Ascending aorta (tissue), 2 donors: Measurements from ENCODE around the gene ZBED2. TPM values are rescaled to one million over a fixed set of nuclear protein-coding genes. Genes with fewer than 3 reads are reported as not detected.
"Not testable (repeated sequence)": the region's sequence is repeated elsewhere in the genome, so short reads cannot be mapped to it uniquely, and the experiment has no call there.

Experiments used
- DNase-seq, 2 donors: peaks; one replicate each; pipeline ENCODE4 v3.0.0-alpha.2; 2019; ENCODE audit warnings: low spot score in 2 of 2
- H3K27ac ChIP-seq, 2 donors: fragments of 200-600 bp; sonication (generic); one replicate each; pipeline ENCODE4 v1.5.1; 2016 to 2017; ENCODE audit warnings: mild to moderate bottlenecking in 1 of 2
- H3K27me3 ChIP-seq: fragments of 200-600 bp; sonication (generic); one replicate; pipeline ENCODE4 v1.5.1; 2017
- H3K36me3 ChIP-seq, 2 donors: fragments of 200-600 bp; sonication (generic); one replicate each; pipeline ENCODE4 v1.5.1; 2016
- H3K4me1 ChIP-seq, 2 donors: fragments of 200-600 bp; sonication (generic); one replicate each; pipeline ENCODE4 v1.5.1; 2016 to 2017; ENCODE audit warnings: mild to moderate bottlenecking in 1 of 2
- H3K4me3 ChIP-seq, 2 donors: fragments of 200-600 bp; sonication (generic); one replicate each; pipeline ENCODE4 v1.5.1; 2016 to 2017; ENCODE audit warnings: mild to moderate bottlenecking in 1 of 2
- H3K9me3 ChIP-seq, 2 donors: fragments of 200-600 bp; sonication (generic); one replicate each; pipeline ENCODE4 v1.5.1; 2016
- CTCF ChIP-seq, 3 experiments: fragments of 200-600 bp in 2 of 3; fragments of 450-650 bp in 1 of 3; sonication (generic) in 2 of 3; IDR thresholded peaks; one replicate each; pipeline ENCODE4 v1.5.1; 2016 to 2019; ENCODE audit warnings: antibody characterized with exemption in 3 of 3, mild to moderate bottlenecking in 1 of 3, moderate library complexity in 1 of 3
- intact Hi-C: fragments of 100-400 bp; cut with DNase I; formaldehyde crosslinking; loops from one replicate; pipeline ENCODE4 v1.15.1; 2023
- total RNA-seq: library from RNA; depleted of rRNA; stranded (reverse); fragments of >200 nt; gene quantifications from one replicate; pipeline ENCODE4 v1.1.0, GENCODE V29; 2016

Gene ZBED2
- total RNA-seq, 1 donor from 2014 or later: 1.4 TPM

GRCh38 chr3:111568355-111568754 lies 26.8 kb downstream of the ZBED2 start:
- no peak overlapping the region for H3K27ac ChIP-seq
- no peak for TF ChIP-seq CTCF (IDR thresholded peaks at IDR 0.05)
- intact Hi-C loops: no loop called here
- H3K27me3 ChIP-seq: no peaks in the 10 kb centered on the region
- H3K4me1 ChIP-seq: no peaks in the 10 kb centered on the region
- H3K9me3 ChIP-seq: no peaks in the 10 kb centered on the region
- no peak overlapping the region for H3K4me3 ChIP-seq
- H3K36me3 ChIP-seq: no peaks in the 10 kb centered on the region
- DNase-seq: no peak

- no peak for TF ChIP-seq CTCF (IDR thresholded peaks at IDR 0.05)
- Histone ChIP-seq H3K27ac (no peak overlapping the region), H3K9me3 (no peaks in the 10 kb centered on the region), H3K27me3 (no peaks in the 10 kb centered on the region), H3K4me1 (no peaks in the 10 kb centered on the region), H3K36me3 (no peaks in the 10 kb centered on the region), H3K4me3 (no peak overlapping the region)
- no peak for DNase-seq
- intact Hi-C loops: no loop called here
Measured at GRCh38 chr3:111566844-111567243, 28.3 kb downstream of the ZBED2 start.

GRCh38 chr3:111561902-111562301 lies 33.2 kb downstream of the ZBED2 start:
- H3K27ac ChIP-seq, H3K36me3 ChIP-seq, H3K27me3 ChIP-seq, intact Hi-C loops, H3K4me3 ChIP-seq, H3K9me3 ChIP-seq, DNase-seq, H3K4me1 ChIP-seq: not testable (repeated sequence)

GRCh38 chr3:111548756-111549155 lies 46.4 kb downstream of the ZBED2 start:
- H3K9me3 ChIP-seq: no peaks in the 10 kb centered on the region
- no peak overlapping the region for H3K27ac ChIP-seq
- no peak overlapping the region for H3K4me3 ChIP-seq
- H3K4me1 ChIP-seq: no peaks in the 10 kb centered on the region
- TF ChIP-seq CTCF (IDR thresholded peaks at IDR 0.05): no peak
- intact Hi-C loops: no loop called here
- no peaks in the 10 kb centered on the region for H3K27me3 ChIP-seq
- no peaks in the 10 kb centered on the region for H3K36me3 ChIP-seq
- no peak for DNase-seq

- no peak for DNase-seq
- Histone ChIP-seq H3K36me3 (no peaks in the 10 kb centered on the region), H3K4me3 (no peak overlapping the region), H3K27ac (no peak overlapping the region), H3K4me1 (no peaks in the 10 kb centered on the region), H3K27me3 (no peaks in the 10 kb centered on the region), H3K9me3 (no peaks in the 10 kb centered on the region)
- TF ChIP-seq CTCF (IDR thresholded peaks at IDR 0.05): no peak
- intact Hi-C loops: no loop called here
Measured at GRCh38 chr3:111548092-111548491, 47.1 kb downstream of the ZBED2 start.

- Histone ChIP-seq H3K4me1 (no peaks in the 10 kb centered on the region), H3K36me3 (no peaks in the 10 kb centered on the region), H3K9me3 (no peaks in the 10 kb centered on the region), H3K27ac (no peak overlapping the region), H3K4me3 (no peak overlapping the region), H3K27me3 (no peaks in the 10 kb centered on the region)
- intact Hi-C loops: no loop called here
- no peak for DNase-seq
- TF ChIP-seq CTCF (IDR thresholded peaks at IDR 0.05): no peak
Measured at GRCh38 chr3:111547631-111548030, 47.5 kb downstream of the ZBED2 start.
